HG02678 (cell line): Measurements from ENCODE around the gene PIGM.

Experiments used
- ATAC-seq: cut with Tn5 transposase; IDR thresholded peaks from one replicate; pipeline ENCODE4 v1.9.1; 2021; ENCODE audit warnings: mild to moderate bottlenecking, moderate library complexity; ENCODE audit not compliant: unreplicated experiment

Gene PIGM

DNA sequence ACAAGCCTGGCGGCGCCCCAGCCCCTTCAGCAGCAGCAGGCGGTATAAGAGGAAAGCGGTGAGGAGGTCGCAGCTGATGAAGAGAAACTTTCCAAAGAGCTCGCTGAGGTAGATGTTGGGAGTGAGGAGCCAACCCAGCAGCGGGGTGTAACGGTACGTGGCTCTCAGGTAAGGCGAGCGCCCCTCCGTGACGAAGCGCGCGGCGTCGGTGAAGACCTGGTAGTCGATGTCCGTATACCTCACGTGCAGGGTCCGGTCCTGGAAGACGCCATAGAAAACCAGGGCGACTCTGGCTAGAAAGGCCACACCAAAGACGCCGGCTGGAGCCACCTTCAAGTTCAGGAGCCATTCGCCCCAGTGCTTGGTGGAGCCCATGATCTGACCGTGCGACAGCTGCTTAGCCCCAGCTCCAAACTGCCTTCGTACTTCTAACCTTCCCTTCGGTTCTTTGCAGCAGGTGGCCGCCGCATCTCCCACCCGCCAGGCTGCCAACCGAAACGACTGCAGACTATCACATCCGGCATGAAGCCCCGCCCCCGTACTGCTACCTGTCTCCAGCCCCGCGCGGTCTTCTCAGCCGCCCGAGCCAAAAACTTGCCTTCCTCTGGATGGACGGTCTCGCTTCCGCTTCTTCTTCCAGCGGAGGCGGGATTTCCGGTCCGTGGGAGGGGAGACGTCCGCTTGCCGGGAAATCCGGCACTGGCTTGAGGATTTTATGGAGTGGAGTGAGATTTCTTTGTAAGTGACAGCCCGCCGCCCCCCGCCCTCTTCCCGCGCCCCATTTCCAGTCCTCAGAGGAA is at the start of gene PIGM:
TSS of gene PIGM (minus strand) at position 626 of the 800 bp plus-strand sequence. CDS start at position 375, 251 bp downstream.
- peak; percentile 97 for ATAC-seq

DNA sequence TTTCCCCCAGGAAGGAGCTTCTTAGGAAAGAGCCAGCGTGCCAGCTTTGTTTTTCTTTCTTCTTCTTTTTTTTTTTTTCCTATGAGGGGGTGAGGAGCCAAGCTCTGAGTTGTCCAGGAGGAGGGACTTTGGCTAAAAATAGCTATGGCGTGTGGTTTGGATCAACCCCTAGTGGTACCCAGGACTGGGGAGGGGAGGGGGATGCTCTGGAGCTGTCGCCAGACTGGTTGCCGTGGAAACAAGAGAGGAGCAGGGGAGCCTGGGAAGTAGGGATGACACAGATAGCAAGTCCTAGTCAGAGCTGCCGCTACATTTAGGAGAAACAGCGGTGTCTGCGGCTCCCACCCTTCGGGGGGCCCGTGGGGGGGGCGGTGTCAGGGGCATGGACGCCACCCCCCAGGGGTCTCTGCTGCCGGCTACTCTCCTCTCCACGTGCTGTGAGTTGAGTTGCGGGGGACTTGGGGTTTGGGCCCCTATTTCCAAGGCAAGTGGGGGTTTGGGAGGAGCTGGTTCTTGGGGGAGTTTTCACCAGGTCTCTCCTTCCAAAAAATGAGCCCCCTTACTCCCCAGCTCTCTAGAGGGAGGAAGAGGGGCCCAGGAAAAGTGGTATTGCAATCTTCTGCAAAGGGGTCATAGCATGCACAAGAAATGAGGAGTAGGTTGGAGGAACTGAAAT is 49.6 kb upstream of the PIGM start, which contains the start of gene KCNJ9:
TSS of gene KCNJ9 (plus strand) at position 278 of the 676 bp plus-strand sequence. CDS start 2,493 bp downstream, outside the sequence.
- ATAC-seq = no peak

DNA sequence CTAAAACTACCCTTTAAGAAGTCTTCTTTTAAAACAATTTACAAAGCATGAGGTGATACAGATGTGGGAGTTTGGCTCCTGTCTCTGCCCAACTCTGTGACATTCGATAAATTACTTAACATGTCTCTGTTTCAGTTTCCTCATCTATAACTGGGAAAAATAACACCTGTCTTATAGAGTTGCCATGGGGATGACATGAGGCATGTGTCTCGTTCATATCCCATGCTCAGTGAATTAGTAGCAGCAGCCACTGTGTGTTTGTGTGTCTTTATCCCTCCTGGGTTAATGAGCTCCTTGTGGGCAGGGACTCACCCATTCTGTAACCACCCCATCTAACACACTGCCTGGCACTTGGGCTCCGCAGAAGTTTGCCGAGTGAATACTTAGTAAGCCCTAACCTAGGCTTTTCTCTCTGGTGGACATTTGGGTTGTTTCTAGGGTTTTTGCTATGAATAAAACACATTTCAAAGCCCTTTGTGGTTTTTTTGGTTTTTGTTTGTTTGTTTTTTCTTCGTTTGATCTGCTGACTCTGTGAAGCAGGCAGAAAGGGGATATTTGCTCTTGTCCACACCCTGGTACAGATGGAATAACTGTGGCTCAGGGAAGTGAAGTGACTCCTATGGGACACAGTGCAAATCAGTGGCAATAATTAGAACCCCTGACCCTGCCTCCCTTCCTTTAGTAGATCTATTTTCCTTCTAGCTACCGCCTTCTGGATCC is 48.8 kb upstream of the PIGM start:
- no peak for ATAC-seq

DNA sequence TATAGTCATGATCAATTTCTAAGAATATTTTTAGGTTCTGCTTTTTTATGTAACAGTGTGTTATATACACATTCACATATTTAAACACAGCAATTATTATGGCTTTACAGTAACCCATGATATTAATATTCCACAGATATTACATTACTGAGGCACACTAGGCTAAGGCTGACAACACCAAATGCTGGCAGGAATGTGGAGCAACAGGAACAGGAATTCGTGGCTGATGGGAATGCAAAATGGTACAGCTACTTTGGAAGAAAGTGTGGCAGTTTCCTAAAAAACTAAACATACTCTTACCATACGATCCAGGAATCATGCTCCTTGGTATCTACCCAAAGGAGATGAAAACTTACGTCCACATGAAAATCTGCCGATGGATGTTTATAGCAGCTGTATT is 47.7 kb upstream of the PIGM start:
- ATAC-seq = no peak

DNA sequence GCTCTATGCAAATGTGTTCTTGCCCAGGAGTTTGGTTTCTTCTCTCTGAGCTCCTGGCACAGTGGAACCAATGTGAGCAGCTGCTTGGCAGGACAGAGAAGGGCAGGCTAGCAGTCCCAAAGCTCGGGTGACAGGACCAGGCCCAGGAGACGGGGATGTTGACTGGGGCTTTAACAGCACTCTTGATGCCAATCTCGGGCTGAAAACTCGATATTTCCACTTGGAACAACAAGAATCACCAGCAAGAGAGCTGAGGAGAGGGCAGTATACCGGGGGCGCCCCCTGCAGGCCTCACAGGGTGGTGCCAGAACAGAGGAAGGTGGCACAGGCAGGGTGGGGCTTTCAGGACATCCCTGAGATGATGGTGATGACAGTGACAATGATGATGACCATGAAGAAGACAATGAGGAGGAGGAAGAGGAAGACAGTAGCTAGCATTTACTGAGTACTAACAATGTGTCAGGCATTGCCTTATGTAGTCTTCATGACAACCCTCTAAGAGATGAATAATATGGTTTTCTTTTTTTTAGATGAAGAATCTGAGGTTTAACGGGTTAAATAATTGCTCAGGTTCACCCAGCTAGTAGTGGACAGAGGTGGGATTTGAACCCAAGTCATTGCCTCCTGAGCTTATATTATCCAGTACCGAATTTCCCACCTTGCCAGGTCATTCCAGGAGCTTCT is 46.9 kb upstream of the PIGM start:
- ATAC-seq = peak; percentile 74

DNA sequence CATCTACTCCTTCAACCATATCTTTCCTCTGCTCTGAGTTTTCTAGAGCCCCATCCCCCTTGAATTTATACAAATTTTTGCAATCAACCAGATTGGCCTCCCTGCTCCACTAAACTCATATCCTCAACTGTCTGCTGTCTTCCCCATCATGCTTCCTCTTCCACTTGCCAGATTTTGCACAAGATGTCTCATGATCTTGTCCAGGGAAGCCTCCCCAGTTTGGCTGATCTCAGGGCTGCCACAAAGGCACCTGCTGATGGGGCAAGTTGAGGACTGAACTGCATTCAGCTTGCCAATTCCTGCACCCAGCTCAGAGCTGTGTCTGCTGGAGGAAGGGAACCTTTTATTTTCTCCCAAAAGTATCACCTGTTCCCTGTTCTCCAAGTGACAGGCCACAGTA is 45.7 kb upstream of the PIGM start:
- ATAC-seq = no peak

DNA sequence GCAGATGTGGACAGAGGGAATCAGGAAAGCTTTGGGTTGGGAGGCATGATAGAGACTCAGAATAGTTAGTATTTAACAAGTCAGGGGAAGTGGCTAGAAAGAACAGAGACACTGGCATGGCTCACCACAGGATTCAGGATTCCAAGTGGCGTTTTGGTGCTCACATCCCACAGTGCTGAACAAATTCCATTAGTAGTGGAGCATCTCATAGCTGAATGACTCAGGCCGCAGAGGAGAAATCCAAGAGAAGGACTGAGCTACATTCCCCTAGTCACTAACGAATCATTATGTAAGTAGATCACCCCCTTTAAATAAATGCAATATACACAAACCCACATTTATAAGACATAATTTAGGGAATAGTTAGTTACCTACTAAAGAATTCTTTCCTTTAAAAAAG is 44.5 kb upstream of the PIGM start:
- no peak for ATAC-seq

DNA sequence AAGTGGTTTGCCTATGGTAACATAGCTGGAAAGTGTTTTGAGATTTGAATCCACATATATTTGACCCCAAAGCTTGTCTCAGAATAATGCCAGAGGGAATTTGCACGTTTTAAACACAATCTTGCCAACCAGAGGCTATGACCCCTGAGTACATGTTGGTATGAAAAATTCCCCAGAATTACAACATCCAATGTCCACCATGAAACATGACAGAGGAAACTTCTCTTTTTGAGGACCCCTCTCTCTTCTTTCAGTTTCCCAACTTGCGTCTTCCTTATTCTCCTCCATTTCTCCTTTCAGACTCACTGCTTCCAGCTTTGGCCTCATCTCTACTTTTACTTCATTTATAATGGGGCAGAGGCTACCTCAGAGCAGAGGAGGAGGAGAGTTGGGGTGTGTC is 44.0 kb upstream of the PIGM start:
- ATAC-seq = no peak

DNA sequence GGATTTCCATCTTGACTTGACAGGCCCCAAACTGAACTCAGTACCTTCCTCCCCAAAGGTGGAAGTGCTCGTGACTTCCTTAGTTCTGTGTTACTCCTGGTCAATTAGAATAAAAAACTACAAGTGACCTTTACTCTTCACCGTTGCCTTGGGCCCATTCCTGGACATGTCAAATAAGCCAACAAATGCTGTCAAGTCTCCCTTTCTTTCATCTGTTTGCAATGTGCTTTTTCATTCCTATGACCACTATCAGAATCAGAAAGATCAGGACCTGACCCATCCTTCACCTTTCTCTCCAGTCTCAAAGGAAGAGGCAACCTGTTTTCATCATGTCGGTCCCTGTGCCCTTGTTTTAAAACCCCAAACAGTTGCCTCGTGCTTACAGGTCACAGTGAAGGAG is 43.1 kb upstream of the PIGM start:
- no peak for ATAC-seq

DNA sequence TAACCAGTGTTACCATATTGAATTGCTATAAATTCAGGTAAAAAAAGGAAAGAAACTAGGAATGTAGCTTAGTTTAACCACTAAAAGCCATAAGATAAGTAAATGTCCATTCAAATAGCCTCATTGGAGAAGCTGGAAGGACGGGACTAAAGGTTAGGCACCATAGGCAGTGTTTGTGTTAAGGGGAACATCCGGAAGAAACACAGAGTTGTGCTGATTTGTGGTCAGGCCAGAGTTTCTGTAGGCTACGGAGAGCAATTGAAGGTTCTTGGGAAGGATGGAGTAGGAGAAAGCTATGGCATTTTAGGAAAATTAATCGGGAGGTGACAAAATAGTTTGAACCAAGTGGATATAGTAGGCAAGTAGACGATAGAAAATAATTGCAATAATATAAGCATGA is 39.5 kb upstream of the PIGM start:
- no peak for ATAC-seq

DNA sequence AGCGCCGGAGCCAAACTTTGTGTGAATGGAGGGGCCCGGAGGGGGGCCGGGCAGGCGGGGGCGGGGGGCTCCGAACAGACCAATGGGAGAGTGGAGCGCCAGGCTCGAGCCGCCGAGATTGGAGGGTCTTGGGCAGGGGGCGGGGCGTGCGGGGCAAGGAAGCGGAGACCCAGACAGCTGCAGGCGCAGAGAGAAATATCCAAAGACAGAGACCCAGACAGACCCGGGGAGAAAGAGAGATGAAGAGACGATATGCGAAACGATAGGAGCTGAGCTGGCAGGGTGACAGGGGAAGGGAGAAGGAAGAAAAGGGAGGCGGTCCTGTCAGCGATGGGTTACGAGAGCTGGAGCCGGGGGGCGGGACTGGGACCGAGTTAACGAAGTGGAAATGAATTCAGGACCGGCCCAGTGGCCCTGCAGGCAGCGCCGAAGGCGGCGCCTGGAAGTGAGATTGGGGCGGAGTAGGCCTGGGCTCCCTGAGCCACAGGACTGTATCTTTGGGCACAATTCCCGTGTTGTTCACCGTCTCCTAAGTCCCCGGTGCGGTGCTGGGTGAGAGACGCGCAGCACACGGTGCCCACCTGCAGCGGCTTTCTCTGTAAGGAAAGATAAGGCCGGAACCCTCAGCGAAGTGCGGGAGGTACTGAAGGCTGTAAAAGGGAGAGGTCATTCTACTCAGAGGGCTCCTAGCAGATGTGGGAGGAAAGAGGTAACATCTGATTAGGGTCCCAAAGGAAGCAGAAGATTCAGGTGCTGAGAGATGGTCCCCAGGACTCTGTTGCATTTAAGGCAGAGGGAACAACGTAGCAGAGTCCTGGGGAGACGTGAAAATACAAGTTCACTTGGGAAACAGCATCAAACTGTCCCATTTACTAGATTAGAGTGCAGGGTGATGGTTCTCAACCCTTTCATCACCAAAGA is 38.7 kb upstream of the PIGM start:
- ATAC-seq = peak; percentile 54

DNA sequence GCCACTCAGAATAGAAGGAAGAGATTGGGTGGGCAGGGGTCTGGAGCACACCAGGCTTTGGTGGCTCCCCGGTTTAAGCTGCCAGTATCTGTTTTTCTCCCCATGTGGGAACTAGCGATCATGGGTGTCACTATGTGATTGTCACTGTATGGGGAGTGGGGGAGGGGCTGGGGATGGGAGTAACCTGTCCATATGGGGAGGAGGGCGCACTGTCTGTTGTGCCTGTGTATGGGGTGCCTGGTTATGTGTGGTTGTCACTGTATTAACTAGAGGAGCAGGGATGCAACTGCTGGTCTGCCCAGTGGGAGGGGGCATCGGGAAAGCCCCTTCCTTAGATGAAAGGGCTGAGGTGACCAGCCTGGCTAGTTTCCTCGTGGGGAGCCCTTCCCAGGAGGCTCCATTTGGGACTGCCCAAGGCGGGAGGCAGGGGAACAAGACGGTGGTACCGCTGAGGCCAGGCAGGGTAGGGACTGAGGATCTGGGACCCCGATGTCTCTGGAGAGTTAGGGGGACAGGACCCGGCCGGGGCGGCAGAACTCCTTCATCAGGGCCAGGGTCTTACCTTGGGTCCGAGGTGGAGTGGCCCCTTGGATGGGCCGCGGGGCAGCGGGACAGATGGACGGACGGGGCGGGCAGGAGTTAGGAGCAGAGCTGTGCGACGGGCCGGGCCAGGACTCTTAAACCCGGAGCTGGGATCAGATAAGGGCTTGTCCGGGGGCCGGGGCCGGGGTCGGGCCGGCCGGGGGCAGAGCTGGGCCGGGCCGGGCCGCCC is 37.9 kb upstream of the PIGM start, which contains the start of gene KCNJ10:
TSS of gene KCNJ10 (minus strand) at position 701 of the 772 bp plus-strand sequence. CDS start 27,628 bp downstream, outside the sequence.
- ATAC-seq = no peak

DNA sequence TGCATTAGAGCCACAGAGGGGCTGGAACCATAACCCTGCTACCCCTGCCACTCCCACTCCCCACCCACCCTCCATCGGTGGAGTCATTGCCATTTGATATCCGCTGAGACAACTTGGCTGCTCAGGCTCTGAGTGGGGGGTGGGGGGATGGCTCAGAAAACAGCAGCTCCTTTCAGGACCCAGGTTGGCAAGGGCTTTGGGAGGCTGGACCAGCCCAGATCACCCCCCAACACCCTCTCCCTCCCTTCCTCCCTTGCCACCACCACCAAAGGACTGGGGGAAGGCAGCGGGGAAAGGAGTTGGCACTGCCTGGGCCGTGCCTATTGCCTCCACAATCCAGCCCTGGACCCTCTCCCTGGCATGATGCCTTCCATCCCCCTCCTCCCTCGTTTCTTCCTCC is 36.4 kb upstream of the PIGM start:
- ATAC-seq = no peak

DNA sequence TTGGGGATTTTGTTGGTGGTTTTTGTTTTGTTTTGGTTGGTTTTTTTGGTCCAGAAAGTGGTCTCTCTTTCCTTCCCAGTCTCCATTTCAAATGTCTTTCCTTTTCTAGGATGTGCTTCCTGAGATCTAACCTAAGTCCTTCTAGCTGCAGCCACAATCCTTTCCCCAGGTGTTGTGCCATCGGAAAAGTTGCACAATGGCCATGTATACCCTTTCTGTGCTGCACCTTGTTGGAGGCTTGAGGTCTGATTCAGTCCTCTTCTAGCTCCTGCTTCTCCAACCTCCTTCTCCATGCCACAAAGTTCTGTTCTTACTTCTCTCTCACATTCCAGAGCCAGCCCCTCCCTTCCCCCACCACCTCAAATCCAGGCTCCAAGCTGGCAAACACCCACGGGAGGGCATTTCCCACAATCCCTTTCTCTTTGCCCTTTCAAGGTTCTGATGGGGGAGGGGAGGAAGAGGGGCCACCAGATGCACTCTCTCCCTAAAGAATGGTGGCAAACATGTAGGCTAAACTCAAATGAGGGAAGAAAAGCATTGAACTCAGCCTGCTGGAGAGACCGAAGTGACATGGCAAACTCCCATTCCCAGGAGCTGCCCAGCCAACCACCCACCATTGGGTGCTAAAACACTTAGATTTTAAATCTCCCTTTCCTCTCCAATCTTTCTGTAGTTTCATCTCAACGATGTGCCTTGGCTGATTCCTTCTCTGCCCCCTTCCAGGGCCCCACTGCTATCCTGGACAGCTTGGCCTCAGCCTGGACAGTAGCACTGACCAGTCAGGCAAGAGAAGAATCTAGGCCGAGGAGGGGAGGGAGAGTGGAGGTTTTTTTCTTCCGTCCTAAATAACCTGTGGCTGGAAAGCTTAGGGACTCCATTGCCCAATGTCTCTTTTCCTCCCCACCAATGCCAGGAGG is 35.3 kb upstream of the PIGM start:
- no peak for ATAC-seq

DNA sequence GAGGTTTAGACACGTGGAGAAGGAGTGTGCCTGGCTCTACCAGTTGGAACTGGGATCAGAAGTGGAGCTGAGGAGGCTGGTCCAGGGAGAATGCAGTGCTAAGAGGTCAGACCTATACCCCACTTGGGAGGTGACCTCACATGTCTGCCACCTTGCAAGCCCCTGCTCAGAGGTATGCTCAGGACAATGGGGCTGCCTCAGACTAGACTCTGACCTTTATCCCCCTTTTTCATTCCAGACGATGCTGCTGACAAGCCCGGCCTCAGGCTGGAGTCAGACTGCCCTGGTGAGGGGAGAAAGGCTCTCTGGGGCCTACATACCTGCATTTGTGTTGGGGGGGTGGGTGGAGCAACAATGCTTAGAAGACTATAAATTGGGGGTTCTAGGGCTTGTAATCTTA is 33.0 kb upstream of the PIGM start:
- no peak for ATAC-seq

DNA sequence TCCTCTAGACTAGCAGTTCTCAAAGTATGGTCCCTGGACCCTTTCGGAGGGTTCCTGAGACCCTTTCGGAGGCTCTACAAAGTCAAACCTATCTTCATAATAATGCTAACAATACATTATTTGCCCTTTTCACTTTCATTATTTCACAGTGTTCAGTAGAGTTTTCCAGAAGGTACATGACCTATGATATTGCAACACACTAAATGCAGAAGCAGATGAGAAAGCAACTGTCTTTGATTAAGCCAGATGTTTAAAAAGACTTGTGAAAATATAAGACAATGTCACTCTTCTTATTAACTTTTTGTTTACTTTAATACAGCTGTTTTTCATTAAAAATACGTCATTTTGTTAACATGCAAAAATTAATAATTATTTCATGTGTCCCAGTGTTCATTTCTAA is 32.4 kb upstream of the PIGM start:
- ATAC-seq = no peak

DNA sequence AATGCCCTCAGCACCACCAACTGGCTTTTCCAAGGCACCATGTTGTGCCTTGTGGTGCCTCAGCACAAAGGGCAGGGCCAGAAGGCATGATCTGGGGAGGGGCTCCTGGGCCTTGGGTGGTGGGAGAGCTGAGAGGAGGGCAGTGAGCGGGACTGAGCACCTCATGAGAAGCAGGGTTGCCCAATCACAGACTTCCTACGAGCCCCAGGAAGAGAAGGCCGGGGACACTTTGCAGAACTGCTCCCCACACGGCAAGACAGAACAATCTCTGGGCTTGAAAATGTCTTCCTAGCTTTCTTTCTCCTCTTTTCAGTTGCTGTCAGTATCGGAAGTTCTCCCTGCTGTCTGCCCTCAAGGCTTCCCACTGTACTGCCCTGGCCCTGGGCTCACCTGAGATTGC is 31.4 kb upstream of the PIGM start:
- no peak for ATAC-seq

DNA sequence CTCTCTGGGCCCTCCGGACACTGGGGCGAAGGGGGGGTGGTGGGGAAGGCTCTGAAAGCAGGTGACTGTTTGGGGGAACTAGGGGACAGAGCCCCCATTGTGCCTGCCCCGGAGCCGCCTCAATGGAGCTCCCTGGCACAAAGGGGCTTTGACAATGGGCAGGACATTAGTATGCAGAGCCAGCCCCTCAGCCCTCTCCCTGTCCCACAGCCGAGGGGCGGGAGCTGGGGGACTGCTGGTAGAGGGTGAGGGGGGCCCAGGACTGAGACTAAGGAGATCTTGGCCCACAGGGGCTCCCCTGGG is 30.4 kb upstream of the PIGM start:
- ATAC-seq = no peak
